GM21423 (cell line): ENCODE data around the gene GRIN2C.
A peak's percentile ranks its signal among the peaks of the same experiment; 100 is the strongest.

Experiments used
- ATAC-seq: cut with Tn5 transposase; IDR thresholded peaks from one replicate; pipeline ENCODE4 v1.9.1; 2021; ENCODE audit warnings: mild to moderate bottlenecking, moderate library complexity; ENCODE audit not compliant: unreplicated experiment

Gene GRIN2C

GRCh38 chr17:74850310-74850709 lies 9.4 kb downstream of the GRIN2C start:
- ATAC-seq, result no peak

DNA sequence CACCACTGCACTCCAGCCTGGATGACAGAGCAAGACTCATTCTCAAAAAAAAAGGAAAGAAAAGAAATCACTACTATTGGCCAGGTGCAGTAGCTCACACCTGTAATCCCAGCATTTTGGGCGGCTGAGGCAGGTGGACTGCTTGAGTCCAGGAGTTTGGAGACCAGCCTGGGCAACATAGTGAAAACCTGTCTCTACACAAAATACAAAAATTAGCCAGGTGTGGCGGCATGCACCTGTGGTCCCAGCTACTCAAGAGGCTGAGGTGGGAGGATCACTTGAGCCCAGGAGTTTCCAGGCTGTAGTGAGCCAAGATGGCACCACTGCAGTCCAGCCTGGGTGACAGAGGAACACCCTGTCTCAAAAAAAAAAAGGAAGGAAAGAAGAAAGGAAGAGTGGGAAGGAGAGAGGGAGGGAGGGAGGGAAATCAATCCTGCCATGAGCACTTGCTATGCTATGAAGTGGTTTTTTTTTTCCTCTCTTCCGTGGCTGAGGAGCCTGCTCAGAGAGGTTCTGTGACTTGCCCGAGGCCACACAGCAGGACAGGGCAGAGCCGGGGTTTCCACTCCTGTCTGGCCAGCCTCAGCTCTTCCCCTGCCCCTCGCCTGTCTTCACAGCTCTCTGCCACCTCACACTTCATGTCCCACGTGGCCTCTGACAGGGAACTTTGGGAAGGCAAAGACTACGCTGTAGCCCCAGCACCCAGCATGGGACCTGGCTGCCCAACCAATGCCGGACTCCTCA lies 10.9 kb downstream of the GRIN2C start:
- no peak for ATAC-seq

GRCh38 chr17:74846621-74847020 lies 13.1 kb downstream of the GRIN2C start:
- ATAC-seq, result no peak

DNA sequence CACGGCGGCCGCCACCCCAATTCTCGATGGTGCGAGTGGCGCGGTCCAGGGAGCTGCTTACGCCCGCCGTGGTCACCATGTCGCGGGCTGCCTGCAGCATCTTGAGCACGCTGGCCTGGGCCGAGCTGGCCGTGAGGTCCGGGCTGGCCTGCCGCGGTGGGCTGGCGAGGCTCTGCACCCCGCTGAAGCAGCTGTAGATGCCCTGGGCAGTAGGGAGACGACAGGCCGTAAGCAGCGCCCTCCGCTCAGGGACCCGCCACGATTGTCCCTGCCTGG lies 16.4 kb downstream of the GRIN2C start:
- ATAC-seq, result no peak

DNA sequence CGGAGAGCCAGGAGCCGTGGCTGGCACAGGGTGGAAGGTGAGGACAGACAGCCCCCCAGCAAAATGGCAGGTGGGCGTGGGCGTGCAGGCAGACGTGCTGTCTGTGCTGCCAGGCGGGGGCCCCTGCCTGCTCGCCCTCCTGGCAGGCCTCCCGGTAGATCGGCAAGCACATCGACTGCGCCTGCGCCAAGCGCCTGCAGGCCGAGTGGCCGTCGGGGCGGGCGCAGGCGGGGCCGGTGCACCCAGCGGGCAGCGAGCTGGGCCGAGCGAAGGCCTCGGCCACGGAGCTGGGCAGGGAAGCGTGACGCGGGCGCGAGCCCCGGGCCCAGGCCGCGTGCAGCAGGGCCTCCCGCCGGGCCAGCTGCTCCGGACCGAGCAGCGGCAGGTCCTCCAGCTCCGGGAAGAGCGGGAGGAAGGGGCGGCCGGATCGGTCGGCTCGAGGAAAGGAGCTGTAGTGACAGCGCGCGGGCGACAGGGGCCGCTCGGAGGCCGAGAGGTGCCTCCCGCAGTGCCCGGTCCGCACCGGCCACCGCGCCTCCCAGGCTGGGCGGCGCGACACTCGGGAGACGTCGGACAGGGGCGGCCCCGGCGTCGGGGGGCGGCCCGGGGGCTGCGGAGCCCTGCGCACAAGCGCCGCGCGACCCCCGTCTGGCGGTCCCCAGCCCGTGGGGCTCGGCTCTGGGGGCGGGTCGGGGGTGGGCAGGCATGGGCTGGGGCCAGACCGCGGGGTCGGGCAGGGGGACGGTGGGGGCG lies 16.9 kb downstream of the GRIN2C start:
- no peak for ATAC-seq

DNA sequence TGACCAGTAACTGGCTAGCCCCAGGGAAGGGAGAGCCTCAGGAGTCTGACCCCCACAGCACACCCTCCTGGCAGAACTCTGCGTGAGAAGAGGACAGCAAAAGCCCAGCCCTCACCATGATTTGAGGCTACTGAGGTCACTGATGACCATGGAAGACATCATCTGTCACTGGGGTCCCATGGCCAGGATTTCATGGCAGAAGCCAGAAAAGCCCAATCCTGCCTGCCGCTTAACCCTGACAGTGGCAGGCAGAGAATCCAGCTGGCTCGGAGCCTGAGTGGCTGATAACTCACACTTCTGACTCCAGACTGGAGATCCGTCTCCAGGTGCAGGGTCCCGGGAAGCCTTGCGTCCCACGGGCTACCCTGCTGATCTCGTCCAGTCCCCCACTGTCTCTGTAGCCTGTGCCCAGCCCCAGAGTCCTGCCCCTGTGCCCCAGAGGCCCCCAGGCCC lies 17.5 kb downstream of the GRIN2C start:
- no peak for ATAC-seq

- ATAC-seq, result no peak
Observed at GRCh38 chr17:74840989-74841666, 18.6 kb downstream of the GRIN2C start.

GRCh38 chr17:74839990-74840852 lies 19.5 kb downstream of the GRIN2C start:
- ATAC-seq, result no peak

GRCh38 chr17:74838274-74838673 lies 21.4 kb downstream of the GRIN2C start:
- ATAC-seq, result no peak

- no peak for ATAC-seq
Observed at GRCh38 chr17:74836691-74837467, 22.8 kb downstream of the GRIN2C start.

DNA sequence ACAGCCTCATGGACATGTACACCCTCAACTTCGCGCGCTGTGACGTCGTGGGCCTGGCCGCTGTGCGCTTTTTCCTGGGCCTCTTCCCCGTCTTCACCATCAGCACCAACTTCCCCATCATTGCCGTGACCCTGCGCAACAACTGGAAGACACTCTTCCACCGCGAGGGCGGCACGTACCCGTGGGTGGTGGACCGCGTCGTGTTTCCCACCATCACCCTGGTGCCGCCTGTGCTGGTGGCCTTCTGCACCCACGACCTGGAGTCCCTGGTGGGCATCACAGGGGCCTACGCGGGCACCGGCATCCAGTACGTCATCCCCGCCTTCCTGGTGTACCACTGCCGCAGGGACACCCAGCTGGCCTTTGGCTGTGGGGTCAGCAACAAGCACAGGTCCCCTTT lies 23.5 kb downstream of the GRIN2C start:
- no peak for ATAC-seq

DNA sequence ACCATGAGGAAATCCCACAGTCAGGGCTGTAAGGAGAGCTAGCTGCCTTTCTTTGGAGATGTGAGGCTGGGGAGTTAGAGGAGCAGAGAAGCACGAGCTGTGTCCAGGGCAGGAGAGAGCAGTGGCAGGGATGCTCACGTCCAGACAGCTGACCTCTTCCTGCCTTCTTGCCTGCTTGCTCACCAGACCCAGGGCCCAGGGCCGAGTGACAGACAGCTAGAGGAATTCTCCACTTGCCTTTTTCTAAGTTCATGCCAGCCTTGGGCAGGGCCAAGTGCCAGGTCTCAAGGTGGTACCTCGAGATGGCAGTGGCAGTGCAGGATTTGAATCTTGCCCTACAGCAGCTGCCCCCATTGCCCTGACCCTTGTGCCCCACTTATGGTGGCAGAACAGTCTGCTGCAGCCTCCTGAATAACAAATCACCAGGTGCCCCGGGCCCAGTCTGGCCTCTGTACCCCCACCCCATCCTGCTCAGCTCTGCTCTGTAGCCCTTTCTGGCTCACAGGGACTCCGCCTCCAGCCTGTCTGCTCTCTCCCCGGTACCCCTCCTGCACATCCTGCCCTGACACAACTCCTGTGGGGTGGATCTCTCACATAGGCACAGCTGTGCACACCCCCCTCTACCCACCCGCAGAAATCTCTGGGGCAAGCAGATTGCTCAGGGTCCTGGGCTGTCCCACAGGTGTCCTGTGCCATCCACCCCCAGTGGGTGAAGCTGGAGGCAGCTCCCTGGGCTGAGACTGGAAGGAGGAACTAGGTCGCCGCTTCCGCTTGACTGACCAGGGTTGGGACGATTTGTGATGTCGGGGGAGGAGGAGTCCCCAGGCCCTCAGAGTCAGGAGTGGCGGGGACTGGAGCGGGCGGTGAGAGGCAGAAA lies 25.9 kb downstream of the GRIN2C start:
- peak; percentile 44 for ATAC-seq

GRCh38 chr17:74832421-74832820 lies 27.3 kb downstream of the GRIN2C start:
- ATAC-seq, result no peak

- no peak for ATAC-seq
Observed at GRCh38 chr17:74831444-74832146, 28.1 kb downstream of the GRIN2C start.

DNA sequence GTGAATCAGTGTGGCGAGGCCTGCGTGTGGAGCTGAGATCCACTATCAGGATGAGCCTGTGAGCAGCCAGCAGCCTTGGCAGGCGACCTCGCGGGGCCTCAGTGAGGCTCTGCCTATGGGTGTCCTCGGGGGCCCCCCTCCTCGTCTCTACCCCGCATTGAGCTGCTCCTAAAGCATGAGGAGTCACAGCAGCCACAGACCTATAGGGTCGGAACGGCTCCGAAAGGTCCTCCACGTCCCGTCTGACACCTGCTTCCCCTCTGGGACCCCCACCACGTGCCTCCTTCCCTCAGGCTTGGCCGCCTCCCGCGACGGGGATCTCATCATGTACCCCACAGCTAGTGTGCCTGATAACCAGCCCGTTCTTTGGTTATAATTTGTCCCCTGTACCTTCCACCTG lies 28.8 kb downstream of the GRIN2C start:
- ATAC-seq, result no peak

GRCh38 chr17:74827800-74828199 lies 31.9 kb downstream of the GRIN2C start:
- ATAC-seq, result no peak

GRCh38 chr17:74825952-74826719 lies 33.5 kb downstream of the GRIN2C start:
- ATAC-seq, result no peak
